SK-N-SH treated with all-trans-retinoic acid at 6 μM for 48 hours (cell line): ENCODE data around the gene HRH1.

Experiments used
- GLIS3 ChIP-seq: fragments of 250-450 bp; sonication (Bioruptor Pico); IDR thresholded peaks from 2 replicates; pipeline ENCODE4 v1.5.0; 2020; ENCODE audit warnings: mild to moderate bottlenecking, moderate library complexity
- OSR1 ChIP-seq: fragments of 250-450 bp; sonication (Bioruptor Pico); IDR thresholded peaks from 2 replicates; pipeline ENCODE4 v1.8.0; 2022; ENCODE audit warnings: moderate library complexity, mild to moderate bottlenecking, inconsistent platforms
- POU6F1 ChIP-seq: fragments of 250-450 bp; sonication (Bioruptor Pico); IDR thresholded peaks from 2 replicates; pipeline ENCODE4 v1.8.0; 2021; ENCODE audit warnings: low read depth, mild to moderate bottlenecking, moderate library complexity, borderline replicate concordance
- SNAI2 ChIP-seq: fragments of 250-450 bp; sonication (Bioruptor Pico); IDR thresholded peaks from 2 replicates; pipeline ENCODE4 v1.5.0; 2020; ENCODE audit warnings: mild to moderate bottlenecking, moderate library complexity
- ZFP3 ChIP-seq: fragments of 250-450 bp; sonication (Bioruptor Pico); IDR thresholded peaks from 2 replicates; pipeline ENCODE4 v1.5.0; 2020; ENCODE audit warnings: mild to moderate bottlenecking, moderate library complexity
- ZFP30 ChIP-seq: fragments of 450-650 bp; formaldehyde crosslinking; IDR thresholded peaks from 2 replicates; pipeline ENCODE4 v1.5.0; 2022; ENCODE audit warnings: mild to moderate bottlenecking, moderate library complexity
- ZNF565 ChIP-seq: fragments of 450-650 bp; formaldehyde crosslinking; conservative IDR thresholded peaks from 2 replicates; pipeline ENCODE4 v1.5.0; 2020; ENCODE audit warnings: low read depth, mild to moderate bottlenecking, moderate library complexity
- TF ChIP-seq, protein P1 (sequence below): fragments of 250-450 bp; sonication (Bioruptor Pico); IDR thresholded peaks from 2 replicates; pipeline ENCODE4 v1.8.0; 2020; ENCODE audit warnings: mild to moderate bottlenecking, moderate library complexity, borderline replicate concordance

- TF ChIP-seq GLIS3 (no peak), SNAI2 (CRISPR knock-in tag) (no peak), ZFP30 (no peak), OSR1 (no peak), ZFP3 (no peak), POU6F1 (CRISPR knock-in tag) (no peak), ZNF565 (CRISPR knock-in tag) (no peak)
- TF ChIP-seq, protein P1, sequence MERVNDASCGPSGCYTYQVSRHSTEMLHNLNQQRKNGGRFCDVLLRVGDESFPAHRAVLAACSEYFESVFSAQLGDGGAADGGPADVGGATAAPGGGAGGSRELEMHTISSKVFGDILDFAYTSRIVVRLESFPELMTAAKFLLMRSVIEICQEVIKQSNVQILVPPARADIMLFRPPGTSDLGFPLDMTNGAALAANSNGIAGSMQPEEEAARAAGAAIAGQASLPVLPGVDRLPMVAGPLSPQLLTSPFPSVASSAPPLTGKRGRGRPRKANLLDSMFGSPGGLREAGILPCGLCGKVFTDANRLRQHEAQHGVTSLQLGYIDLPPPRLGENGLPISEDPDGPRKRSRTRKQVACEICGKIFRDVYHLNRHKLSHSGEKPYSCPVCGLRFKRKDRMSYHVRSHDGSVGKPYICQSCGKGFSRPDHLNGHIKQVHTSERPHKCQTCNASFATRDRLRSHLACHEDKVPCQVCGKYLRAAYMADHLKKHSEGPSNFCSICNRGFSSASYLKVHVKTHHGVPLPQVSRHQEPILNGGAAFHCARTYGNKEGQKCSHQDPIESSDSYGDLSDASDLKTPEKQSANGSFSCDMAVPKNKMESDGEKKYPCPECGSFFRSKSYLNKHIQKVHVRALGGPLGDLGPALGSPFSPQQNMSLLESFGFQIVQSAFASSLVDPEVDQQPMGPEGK (CRISPR knock-in tag), result no peak
Measured at GRCh38 chr3:11238880-11239279, 84.6 kb downstream of the HRH1 start.
